Keratinocyte (primary cell): ENCODE data around the gene HLA-B. TPM values are rescaled to one million over a fixed set of nuclear protein-coding genes. Genes with fewer than 3 reads are reported as not detected.
"Not testable (repeated sequence)": the region's sequence is repeated elsewhere in the genome, so short reads cannot be mapped to it uniquely, and the experiment has no call there.

Experiments used
- DNase-seq: peaks from one replicate; pipeline ENCODE4 v3.0.0-alpha.2; 2011; ENCODE audit warnings: low read depth, missing footprints, low spot score
- FAIRE-seq: peaks from 2 replicates; lab custom pipeline; 2011; peaks lifted over from hg19 to GRCh38; lab: Jason Lieb, UNC
- H2AFZ ChIP-seq: 2 replicates; pipeline ENCODE4 v1.6.0; 2012; ENCODE audit warnings: low read length, control low read depth, inconsistent platforms; ENCODE audit not compliant: control insufficient read depth
- H3K27ac ChIP-seq: 2 replicates; pipeline ENCODE4 v1.5.1; 2011; ENCODE audit warnings: low read length; ENCODE audit not compliant: control insufficient read depth, insufficient read depth
- H3K27me3 ChIP-seq: 3 replicates; pipeline ENCODE4 v1.6.0; 2011; ENCODE audit warnings: low read length; ENCODE audit not compliant: control insufficient read depth, insufficient read depth; ENCODE audit errors: extremely low read depth
- H3K36me3 ChIP-seq, 2 experiments: 2 replicates in 1 of 2; 3 replicates in 1 of 2; pipeline ENCODE4 v1.5.1; 2011; ENCODE audit warnings: low read length in 2 of 2, mild to moderate bottlenecking in 1 of 2; ENCODE audit not compliant: control insufficient read depth in 2 of 2, insufficient read depth in 2 of 2; ENCODE audit errors: extremely low read depth in 1 of 2
- H3K4me1 ChIP-seq: 3 replicates; pipeline ENCODE4 v1.5.1; 2011; ENCODE audit warnings: low read length; ENCODE audit not compliant: control insufficient read depth, insufficient read depth; ENCODE audit errors: extremely low read depth
- H3K4me2 ChIP-seq: 3 replicates; pipeline ENCODE4 v1.6.0; 2011; ENCODE audit warnings: low read depth, low read length; ENCODE audit not compliant: control insufficient read depth, insufficient read depth; ENCODE audit errors: extremely low read depth
- H3K4me3 ChIP-seq, 3 experiments: fragments of 200-600 bp in 1 of 3; sonication (generic) in 1 of 3; 2 replicates in 2 of 3; 3 replicates in 1 of 3; pipeline ENCODE4 v1.5.1; 2011 to 2016; ENCODE audit warnings: low read length in 3 of 3, mild to moderate bottlenecking in 3 of 3, control low read depth in 2 of 3, inconsistent platforms in 1 of 3, low read depth in 1 of 3, mixed read lengths in 1 of 3, mixed run types in 1 of 3, moderate library complexity in 1 of 3; ENCODE audit not compliant: control insufficient read depth in 2 of 3, insufficient read depth in 2 of 3; ENCODE audit errors: extremely low read depth in 1 of 3
- H3K79me2 ChIP-seq: 2 replicates; pipeline ENCODE4 v1.6.0; 2012; ENCODE audit warnings: low read length; ENCODE audit not compliant: control insufficient read depth, insufficient read depth
- H3K9ac ChIP-seq: 3 replicates; pipeline ENCODE4 v1.6.0; 2011; ENCODE audit warnings: low read length; ENCODE audit not compliant: control insufficient read depth, insufficient read depth; ENCODE audit errors: extremely low read depth
- H3K9me1 ChIP-seq: 3 replicates; pipeline ENCODE4 v1.6.0; 2011; ENCODE audit warnings: low read length; ENCODE audit not compliant: control insufficient read depth, insufficient read depth; ENCODE audit errors: extremely low read depth
- H3K9me3 ChIP-seq: 2 replicates; pipeline ENCODE4 v1.5.1; 2012; ENCODE audit warnings: low read depth, low read length; ENCODE audit not compliant: control insufficient read depth
- H4K20me1 ChIP-seq: 3 replicates; pipeline ENCODE4 v1.6.0; 2011; ENCODE audit warnings: low read length; ENCODE audit not compliant: control insufficient read depth, insufficient read depth; ENCODE audit errors: extremely low read depth
- CTCF ChIP-seq, 3 experiments: IDR thresholded peaks in 1 of 3; conservative IDR thresholded peaks in 1 of 3; optimal IDR thresholded peaks in 1 of 3; 2 replicates in 2 of 3; 3 replicates in 1 of 3; pipeline versions ENCODE3 to v1.5.1; 2011; ENCODE audit warnings: low read length in 3 of 3, mild to moderate bottlenecking in 3 of 3, moderate library complexity in 2 of 3, control low read depth in 1 of 3, inconsistent platforms in 1 of 3; ENCODE audit not compliant: insufficient read depth in 2 of 3; ENCODE audit errors: extremely low read depth in 1 of 3
- EZH2 ChIP-seq: IDR thresholded peaks from one replicate; pipeline ENCODE4 v1.6.1; 2012; ENCODE audit warnings: inconsistent platforms, mild to moderate bottlenecking, low read length, moderate library complexity
- dilution Hi-C: fragments of 300-500 bp; cut with MboI; formaldehyde crosslinking; loops from one replicate; pipeline ENCODE4 v1.7.0; 2020; ENCODE audit warnings: low sequenced_read_pairs; ENCODE audit not compliant: extremely low pct_ligation_motif_present
- polyA plus RNA-seq, 5 experiments: library from polyadenylated mRNA; depleted of rRNA in 3 of 5; stranded (reverse) in 3 of 5; stranded (forward) in 1 of 5; unstranded in 1 of 5; fragments of >200 nt; gene quantifications; 1 replicate in 1 of 5; 2 replicates in 3 of 5; 3 replicates in 1 of 5; pipeline versions ENCODE4 v1.2.1 to v1.2.3, GENCODE V29; 2011 to 2012; ENCODE audit warnings: missing spikeins in 2 of 5, low read depth in 1 of 5, low replicate concordance in 1 of 5

HLA-B gene
- polyA plus RNA-seq, 1 donor (not counting 4 experiments of a cell fraction or from before 2014, with no cell fraction given) = 265 TPM

- TF ChIP-seq CTCF (optimal IDR thresholded peaks at IDR 0.05 in 1 of 3, IDR thresholded peaks at IDR 0.05 in 1 of 3, conservative IDR thresholded peaks at IDR 0.05 in 1 of 3; ENCODE audit: extremely low read depth in 1 of 3, insufficient read depth in 2 of 3, low read length in 3 of 3) = peak in 1 of 3 experiments; percentile 44
- H3K9ac ChIP-seq, H3K9me3 ChIP-seq, H3K4me2 ChIP-seq, H3K27me3 ChIP-seq, H3K4me1 ChIP-seq, H3K9me1 ChIP-seq, H4K20me1 ChIP-seq, DNase-seq, H3K4me3 ChIP-seq, H3K36me3 ChIP-seq, H3K27ac ChIP-seq, H2AFZ ChIP-seq, dilution Hi-C loops, H3K79me2 ChIP-seq, FAIRE-seq: not testable (repeated sequence)
Observed at GRCh38 chr6:31374118-31374517, 17.1 kb upstream of the HLA-B start.

- Histone ChIP-seq H3K4me3 (no peak overlapping the region), H3K36me3 (no peaks in the 10 kb centered on the region), H3K79me2 (no peaks in the 10 kb centered on the region), H4K20me1 (no peaks in the 10 kb centered on the region), H3K27ac (no peak overlapping the region), H3K9me3 (no peaks in the 10 kb centered on the region), H3K27me3 (peaks cover 18% of the 10 kb centered on the region), H3K9ac (no peak overlapping the region), H3K4me1 (no peaks in the 10 kb centered on the region), H2AFZ (no peak overlapping the region), H3K9me1 (no peaks in the 10 kb centered on the region), H3K4me2 (no peak overlapping the region)
- TF ChIP-seq CTCF (optimal IDR thresholded peaks at IDR 0.05 in 1 of 3, IDR thresholded peaks at IDR 0.05 in 1 of 3, conservative IDR thresholded peaks at IDR 0.05 in 1 of 3; ENCODE audit: extremely low read depth in 1 of 3, insufficient read depth in 2 of 3, low read length in 3 of 3) = no peak
- no peak for TF ChIP-seq EZH2
- DNase-seq (no peak), FAIRE-seq (no peak)
- dilution Hi-C loops = no loop called here
Observed at GRCh38 chr6:31368461-31368860, 11.5 kb upstream of the HLA-B start.
